Activated CD8-positive, alpha-beta memory T cell treated with anti-CD3 and anti-CD28 coated beads for 4 hours (primary cell): ENCODE data around the gene FAM181A.

ENCODE experiments used
- DNase-seq, 2 donors: peaks; one replicate each; pipeline ENCODE4 v3.0.0-alpha.2; 2020; ENCODE audit warnings: low read depth in 2 of 2

Gene FAM181A

DNA sequence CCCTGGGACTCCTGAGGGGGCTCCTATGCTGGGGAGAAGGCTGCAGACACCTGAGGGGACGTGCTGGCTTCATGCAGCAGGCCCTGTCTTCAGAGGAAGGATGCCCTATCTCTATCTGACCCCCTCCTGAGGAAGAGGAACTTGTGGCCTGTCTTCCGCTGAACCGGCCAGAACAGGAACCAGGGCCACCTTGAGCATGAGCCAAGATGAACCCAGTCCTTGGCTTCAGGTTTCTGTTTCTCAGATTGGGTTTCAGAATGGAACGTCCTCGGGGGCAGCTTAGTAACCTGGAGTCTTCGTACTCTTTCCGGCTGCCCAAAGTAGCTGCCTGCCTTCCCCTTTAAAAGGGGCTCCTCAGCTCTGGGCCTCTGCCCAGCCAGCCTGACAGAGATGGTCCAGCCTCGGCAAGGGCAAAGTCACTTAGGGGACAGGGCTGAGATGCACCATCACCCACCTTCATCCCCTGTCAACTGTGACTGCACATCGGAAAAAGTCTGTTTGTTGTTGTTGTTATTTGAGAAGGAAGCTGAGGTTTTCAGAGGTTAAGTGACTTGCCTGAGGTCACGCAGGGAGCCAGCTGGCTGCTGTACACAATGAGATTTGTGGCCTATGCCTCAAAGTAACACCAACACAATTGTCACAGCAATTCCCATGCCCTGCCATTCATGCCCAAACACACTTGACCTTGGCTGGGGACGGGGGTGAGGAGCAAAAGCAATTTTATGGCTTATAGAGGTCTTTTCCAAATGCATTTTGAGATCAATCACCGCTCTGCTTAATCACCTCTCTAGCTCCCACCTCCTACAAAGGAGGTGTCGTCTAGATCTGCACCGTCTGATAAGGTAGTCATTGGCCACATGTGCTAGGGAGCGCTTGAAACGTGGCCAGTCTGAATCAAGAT lies 35.8 kb downstream of the FAM181A start:
- peak in 1 of 2 donors; percentile 35 for DNase-seq

DNA sequence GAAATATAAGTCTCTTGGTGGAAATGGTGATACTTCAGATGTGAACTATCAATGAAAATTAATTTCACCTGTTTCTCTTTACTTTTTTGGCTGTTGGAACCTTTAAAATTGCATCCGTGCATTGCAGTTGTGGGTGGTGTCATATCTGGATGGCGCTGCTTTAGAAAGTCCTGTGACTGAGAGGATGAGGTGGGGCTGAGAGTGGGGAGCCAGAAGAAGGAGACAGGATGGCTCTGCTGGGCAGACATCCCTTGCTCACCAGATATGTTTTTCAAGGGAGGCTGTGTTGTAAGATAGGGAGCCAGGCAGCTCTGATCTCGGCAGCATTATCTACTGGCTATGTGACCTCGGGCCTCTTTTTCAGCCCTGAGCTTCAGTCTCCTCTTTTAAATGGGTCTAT lies 36.5 kb downstream of the FAM181A start:
- no peak for DNase-seq

DNA sequence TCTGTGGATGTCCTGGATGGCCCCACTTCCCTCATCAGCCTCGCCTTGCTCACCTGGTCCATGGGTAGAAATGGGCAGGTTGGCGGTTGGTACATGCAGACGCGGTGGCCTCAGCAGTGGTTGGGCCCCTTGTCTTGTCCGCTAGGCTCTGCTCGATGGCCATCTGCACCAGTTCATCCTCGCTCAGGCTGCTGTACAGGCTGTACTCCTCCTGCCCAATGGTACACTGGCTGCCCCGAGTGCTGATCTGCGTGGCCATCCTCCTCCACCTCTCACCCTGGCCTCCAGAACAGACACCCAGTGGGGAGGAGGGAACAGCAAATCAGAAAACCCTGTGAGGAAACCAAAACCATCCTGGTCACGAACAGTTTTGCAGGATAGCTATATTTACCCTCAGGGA lies 37.1 kb downstream of the FAM181A start:
- no peak for DNase-seq

DNA sequence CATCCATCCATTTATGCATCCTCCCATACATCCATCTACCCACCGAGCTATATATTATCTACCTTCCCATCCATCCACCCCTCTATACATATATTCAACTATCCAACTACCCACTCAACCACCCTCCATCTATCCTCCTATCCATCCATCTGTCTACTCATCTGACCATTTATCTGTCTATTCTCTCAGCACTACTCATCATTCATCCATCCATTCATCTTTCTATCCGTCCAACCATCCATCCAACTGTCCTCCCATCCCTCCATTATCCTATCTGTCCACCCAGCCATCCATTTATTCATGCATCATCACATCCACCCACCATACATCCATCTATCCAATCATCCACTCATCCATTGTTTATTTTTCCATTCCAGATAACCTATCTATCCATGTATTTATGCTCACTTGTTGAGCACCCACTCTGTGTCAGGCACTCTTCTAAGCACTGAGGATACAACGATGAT lies 37.7 kb downstream of the FAM181A start:
- no peak for DNase-seq

DNA sequence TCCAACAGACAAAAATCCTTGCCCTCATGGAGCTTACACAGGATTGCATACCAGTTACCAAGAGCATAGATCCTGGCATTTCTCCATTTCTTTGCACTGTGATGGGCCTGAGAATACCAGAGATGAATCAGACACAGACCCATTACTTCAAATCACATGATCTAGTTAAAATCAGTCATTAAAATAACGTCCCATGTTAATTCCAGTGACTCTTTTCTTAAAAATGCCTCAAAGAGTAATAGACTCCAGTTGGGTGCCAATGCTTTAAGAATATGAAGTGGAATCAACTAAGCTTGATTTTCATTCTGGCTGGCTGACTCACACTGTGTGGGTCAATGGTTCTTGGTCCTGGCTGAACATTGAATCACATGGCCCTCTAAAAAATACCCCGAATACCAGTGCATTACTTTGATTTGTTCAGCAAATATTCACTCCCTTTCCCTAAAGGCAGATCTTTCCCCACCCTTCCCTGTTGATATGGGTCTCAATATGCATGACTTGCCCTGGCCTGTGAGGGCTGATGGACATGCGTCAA lies 38.2 kb downstream of the FAM181A start:
- DNase-seq: no peak

DNA sequence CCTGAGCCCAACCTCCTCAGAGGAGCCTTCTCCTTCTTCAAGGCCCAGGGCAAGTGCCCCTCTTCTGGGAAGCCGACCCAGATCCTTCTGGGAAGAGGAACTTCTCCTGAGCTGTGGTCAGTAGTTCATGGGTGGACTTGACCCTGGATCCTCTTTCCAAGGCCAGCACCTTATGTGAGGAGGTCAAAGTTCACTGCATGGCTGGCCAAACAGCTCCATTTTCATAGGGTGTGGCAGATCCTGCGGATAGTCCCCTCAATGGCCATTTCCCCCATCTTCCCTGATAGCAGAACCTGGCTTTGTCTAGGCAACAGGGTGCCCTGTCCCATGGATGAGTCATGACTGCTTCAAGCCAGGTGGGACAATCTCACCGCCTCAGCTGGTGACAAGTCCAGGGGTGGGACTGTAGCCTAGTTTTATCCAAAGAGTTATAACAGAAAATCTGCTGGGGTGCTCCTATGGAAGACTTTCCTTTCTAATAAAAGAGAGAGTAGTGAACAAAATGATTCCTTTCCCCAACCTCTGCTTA lies 38.9 kb downstream of the FAM181A start:
- DNase-seq: no peak

DNA sequence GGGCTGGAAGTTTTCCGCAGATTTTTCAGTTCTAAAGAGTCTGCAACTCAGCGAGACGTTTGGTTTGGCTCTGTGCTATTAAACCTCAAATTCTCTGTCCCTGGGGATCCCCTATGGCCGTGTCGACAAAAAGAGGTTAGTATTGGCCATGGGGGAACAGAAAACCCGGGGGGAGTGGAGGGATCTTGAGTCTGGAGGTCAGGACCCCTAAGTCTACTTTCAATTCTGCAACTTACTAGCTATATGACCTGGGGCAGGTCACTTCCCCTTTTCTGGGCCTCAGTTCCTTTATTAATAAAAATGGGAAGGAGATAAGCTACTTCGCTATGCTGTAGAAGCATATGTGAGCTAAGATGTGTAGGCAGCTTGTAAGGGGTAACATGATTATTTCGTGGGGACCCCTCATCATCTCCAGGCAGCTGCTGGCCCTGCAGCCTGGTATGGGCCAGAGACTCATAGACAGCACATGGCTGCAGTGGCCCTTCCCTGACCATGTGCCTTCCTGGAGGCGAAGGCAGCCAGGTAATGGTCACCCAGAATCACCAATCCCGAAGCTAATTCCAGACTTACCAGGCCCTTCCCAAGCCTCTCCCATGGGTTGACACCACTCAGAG lies 40.6 kb downstream of the FAM181A start:
- no peak for DNase-seq

DNA sequence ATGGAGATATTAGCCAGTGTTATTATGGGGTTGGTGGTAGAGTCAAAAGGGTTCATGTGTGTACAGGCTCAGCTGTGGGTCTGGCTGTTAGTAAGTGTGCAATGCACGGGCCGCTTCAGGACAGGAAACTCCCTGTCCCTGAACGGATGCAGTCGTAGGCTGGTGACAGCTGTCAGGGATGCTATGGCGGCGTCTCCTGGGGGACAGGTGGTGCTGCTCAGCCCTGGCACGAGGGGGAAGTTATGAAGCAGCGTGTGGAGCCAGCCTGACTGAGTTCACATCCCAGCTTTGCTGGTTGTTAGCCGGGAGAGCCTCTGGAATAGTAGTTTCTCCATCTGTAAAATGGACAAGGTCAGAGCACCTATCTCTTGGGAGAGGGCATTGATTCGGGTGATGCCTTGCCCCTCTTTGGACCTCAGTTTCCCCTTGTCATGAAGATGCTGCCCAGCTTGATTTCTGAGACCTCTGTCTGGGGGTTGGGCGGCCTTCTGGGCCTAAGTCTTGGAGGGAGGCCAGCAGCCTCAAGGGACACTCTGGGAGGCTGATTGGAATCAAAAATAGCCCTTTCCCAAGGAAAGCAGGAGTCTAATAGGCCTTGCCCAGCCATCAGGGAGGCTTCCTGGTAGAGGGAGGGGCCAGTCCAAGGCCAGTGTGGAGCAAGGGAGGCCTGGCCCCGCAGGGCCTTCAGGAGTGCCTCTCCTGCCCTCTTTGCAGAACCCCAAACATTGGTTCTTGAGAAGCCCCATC lies 42.1 kb downstream of the FAM181A start:
- no peak for DNase-seq

DNA sequence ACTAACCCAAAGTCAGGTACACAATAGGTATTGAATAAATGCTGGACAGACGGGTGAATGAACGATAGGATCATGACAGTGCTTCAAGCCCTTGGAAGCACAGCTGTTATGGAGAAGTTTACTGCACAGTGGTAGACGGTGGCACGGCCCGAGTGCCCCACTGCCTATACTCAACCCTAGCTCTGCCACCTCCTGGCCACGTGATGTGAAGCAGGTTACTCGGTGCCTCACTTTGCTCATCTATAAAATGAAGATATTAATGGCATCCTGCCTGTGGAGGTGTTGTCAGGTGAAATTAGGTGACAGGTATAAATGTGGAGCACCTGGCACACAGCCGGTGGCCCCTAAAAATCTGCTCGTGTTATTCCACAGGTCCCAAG lies 43.4 kb downstream of the FAM181A start:
- DNase-seq: peak; percentile 47 to 58

DNA sequence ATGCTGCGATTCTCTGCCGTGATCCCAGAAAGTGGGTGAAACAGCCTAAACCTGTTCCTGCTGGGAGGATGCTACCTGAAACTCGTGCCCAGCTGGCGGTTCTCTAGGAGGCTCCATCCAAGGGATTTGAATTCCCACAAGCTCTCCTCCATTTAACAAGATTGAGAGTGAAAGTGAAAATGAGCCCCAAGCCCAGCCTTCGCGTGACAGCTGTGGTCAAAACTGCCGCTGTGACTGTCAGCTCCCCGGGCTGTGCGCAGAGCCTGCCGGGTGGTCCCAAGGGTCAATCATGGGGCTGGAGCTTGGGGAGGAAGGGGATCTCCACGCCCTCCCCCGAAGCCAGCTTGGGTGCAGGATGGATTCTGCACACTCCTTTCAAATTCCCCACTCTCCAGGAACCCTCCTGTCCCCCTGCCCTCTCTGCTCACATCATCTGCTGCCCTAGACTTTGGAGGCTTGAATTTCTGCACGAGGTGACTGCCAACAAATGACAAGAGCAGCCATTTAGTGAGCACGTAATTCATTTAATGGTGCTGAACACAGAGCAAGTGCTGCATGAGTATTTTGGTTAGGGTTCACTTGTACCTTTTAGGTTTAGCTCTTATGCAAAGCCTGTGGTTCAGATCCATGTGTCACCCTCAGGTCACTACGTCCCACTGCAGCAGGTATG lies 44.0 kb downstream of the FAM181A start:
- peak in 1 of 2 donors; percentile 44 for DNase-seq

DNA sequence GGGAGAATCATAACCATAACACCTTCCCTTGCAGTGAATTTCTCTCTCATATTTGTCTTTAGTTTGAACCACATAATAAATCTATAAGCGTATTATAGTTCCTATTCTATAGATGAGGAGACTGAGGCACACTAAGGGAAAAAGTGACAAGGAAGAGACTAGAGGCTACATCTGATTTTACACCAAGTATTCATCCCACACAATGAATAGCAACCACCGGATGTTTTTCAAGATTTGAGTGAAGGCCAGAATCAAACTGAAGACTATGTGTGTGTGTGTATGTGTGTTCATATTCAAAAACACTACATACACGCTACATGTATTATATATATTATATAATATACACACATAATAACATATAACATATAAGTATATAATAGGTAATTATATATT lies 44.5 kb downstream of the FAM181A start:
- DNase-seq: no peak

DNA sequence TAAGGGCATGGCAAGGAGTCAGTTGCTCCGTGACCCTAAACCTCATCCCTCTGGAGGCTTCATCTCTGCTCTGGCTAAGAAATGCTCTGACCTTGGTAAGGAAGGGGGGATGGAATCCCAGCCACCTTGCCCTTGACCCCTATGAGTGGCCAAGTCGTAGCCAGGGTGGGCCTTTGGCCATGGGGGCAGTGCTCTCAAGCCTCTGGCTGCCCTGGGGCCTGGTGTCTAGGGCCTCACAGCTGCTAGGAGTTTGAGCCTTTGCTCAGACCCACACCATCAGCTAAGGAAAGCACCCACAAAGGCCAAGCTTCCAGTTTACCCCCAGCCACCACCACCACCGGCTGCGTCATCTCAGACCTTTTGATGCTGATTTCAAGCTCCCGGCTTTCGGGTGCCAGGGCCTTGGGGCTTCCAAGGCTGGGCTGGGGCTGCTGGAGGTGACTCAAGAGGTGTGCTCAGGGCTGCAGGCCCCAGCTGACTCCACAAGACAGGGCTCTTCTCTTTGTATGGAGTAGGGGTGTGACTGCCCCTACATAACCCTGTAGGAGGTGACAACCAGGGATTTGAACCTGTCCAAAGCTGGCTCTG lies 45.6 kb downstream of the FAM181A start:
- no peak for DNase-seq

DNA sequence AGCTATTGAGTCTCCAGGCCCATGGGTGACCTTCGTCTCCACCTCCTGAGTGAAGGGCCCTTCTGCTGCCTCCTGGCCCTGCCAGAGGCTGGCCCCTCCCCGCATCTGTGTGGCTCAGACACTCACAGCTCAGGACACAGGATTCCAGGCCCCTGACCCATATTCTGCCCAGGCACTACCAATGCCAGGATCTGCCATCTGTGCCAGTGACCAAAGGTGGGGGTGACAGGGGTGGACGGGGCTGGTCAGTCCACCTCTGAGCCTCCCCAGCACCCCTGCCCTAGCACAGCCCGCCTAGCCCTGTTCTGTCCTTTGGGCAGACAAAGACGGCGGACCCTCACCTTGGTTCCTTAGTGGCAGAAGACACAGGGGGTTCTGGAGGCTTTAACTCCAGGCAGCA lies 46.5 kb downstream of the FAM181A start:
- DNase-seq: no peak

DNA sequence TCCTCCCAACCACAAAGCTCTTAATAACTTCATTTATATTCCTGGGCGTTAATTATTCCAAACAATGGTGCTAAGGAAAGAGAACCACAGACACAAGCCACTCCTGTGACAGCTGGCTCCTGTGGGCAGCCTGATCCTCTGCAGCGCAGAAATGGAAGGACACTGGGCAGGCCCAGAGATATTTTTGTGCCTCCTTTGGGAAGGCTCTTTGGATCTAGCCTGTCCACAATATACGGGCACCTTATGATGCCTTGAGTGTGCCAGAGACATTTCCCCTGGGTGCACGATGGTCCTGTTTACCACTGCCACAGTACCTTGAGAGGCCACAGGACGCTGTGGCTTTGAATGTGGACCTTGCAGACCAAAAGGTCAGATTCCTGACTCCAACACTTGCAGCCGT lies 47.2 kb downstream of the FAM181A start:
- DNase-seq: no peak

DNA sequence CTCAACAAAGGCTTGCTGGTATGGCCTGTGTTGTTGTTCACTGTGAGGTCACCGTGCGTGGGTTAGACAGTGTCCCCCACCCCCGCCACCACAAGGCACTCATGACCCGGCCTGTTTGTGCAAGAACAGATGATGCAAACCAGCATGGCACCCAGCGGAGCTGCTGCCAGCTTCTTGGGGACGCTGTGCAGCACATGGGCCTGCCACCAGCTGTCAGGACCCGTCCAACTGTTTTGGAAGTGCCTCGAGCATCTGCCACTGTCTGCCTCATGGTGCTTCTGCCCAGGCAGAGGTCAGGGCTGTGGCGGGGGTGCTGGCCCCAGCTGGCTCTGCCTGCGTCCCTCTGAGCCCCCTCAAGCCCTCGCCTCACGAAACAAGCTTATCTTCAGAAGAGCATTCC lies 47.7 kb downstream of the FAM181A start:
- no peak for DNase-seq

DNA sequence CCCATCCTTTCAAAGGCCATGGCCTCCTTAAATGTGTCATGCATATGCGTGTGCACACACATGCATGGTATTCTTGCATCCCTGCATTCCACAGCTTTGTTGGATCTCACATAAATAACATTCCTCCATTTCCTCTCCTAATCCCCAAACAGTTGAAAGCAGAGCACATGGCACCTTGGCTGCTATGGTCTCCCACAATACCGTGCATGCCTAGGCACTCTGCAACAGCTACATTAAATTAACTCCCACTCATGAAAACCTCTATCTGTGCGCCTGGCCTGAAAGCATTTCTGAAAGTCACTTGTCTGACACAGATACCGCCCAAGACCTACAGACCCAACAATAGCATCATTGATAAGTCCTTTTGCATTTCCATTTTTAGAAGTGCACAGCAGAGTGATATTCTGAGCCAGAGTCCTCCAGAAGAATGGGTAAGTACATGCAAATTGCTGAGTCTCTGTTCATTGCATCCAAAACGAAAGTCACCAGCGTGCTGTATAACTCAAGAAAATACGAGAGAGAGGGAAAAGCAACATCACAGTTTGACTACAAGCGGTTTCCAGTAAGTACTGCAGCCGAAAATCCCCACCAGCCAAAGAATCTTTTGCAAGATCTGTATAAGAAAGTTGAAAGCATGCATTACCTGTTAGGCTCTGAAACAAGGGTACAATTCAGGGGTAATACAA lies 48.8 kb downstream of the FAM181A start:
- DNase-seq: no peak

DNA sequence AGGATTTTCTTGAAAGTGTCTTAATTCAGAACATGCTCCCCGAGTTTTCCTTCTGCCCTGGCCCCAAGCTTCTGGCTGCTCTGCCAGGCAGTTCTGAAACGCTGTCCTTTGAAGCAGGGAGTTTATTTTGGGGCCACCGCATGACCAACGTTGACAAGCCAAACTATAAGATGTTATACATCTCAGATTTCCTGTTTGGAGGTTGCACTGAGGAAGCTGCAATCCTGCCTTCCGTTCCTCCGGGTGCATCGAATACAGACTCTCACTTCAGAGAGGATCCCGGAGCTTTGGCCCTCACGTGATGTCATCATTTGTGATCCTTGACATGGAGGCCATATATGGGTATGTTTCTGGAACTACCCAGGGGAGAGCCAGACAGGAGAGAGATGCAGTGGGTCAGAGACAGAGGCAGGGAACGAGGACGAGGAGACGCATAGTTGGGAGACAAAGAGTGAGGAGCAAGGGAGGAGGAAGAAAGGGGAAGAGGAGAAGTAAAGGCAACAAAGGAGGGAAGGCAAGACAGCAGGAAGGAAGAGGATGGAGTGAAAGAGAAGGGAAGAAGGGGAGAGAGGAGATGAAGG lies 49.4 kb downstream of the FAM181A start, which contains the start of gene ASB2:
ASB2 (minus strand) TSS at position 94 of the 581 bp plus-strand sequence. CDS start 12,031 bp downstream, outside the sequence.
- no peak for DNase-seq

DNA sequence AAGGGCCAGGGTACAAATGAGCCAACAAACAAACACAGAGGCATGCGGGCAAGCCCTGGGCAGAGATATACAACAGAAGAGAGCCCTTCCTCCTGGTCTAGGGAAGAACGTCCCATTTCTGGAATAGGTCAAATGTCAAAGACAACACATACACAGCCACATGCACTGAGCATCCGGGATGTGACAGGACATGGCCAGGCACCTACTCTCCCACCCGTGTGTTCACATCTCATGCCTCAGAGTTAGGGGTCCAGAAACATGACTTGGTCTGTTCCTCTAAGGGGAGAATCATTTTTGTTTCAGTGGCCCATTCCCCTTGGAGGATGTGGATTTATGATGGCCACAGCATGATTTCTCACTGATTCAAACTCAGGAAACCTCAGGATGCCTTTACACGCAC lies 50.0 kb downstream of the FAM181A start:
- DNase-seq: no peak

DNA sequence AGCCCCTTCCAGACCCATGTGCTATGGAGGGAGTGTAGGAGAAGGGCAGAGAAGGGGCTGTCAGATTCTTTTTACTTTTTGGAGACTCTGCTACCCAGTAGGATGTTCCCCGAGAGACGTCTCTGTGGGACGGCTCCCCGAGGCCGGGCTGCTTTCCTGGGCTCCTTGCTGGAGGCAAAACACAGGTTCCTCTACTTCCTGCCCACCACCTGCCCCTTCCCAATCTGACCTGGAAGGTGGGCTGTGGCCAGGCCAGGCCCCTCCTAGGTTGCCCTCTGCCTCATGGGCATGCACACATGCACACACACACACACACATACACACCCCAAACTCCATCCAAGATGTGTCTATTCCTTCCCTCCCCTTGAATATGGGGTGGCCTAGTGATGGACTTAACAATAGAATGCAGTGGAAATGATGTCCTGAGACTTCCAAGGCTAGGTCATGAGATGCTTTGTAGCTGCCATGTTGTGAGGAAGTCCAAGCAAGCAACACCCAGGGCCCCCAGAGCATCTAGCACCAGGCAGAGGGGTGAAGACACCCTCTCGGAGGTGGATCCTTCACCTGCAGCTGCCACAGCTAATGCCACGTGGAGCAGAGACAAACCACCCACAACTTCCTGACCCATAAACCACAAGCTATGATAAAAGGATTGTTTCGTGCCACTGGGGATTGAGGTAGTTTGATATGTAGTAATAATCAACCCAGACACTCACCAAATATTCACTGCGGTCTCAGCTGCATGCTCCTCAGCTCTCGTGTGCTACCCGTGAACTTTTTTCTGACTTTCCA lies 50.8 kb downstream of the FAM181A start:
- DNase-seq: peak; percentile 43 to 67
